GM21447 (cell line): ENCODE measurements around the gene LRRK2.

ENCODE experiments used
- ATAC-seq: cut with Tn5 transposase; IDR thresholded peaks from one replicate; pipeline ENCODE4 v1.9.1; 2021; ENCODE audit not compliant: unreplicated experiment

Gene LRRK2

DNA sequence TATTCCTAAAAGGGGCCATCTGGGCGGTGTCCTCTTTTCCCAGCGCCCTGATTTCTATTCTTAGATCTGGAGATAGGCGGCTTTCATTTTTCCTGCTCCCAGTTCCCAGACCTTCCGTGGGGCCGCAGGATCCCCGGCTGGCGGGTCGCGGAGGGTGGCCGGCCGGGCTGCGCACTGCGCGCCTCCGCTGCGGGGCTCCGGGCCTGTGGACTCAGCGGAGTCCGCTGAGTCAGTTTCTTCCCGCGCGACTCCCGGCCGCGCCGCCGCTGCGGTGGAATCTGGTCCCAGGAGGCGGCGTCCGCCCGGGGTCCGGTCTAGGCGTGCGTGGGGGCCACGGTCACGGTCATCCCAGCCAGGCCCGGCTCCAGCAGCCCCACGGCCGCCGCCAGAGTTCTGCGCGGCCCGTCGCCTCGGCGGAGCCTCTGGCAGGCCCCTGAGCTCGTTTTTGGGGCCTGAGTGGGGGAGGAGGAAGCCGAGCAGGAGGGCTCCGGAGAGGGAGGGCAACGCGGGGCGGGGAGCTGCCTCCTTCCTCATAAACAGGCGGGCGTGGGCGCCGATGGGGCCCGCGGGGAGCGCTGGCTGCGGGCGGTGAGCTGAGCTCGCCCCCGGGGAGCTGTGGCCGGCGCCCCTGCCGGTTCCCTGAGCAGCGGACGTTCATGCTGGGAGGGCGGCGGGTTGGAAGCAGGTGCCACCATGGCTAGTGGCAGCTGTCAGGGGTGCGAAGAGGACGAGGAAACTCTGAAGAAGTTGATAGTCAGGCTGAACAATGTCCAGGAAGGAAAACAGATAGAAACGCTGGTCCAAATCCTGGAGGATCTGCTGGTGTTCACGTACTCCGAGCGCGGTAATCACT is at the start of gene LRRK2:
Gene LRRK2 (plus strand): TSS at position 559 of the 853 bp plus-strand sequence. CDS start 135 bp downstream, at position 694.
- peak; percentile 37 for ATAC-seq

DNA sequence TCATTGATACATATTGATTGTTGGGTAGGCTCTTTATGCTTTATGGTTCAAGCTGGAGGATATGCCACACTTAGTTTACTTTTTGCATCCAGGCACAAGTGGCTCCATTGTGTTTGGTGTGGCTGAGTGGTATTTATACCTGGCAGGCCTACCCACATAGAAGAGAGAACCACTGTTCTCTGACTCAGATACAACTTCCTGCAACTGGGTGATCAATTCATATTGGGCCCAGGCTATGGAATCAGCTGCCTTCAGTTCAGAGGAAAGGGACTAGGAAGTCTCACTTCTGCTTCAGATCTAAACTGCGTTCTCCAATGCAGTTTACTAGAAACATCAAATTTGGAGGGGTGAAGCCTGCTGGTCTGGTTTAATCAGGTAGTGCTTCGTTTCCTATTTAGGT is 49.8 kb upstream of the LRRK2 start:
- ATAC-seq: no peak

GRCh38 chr12:40175489-40175888 is 49.3 kb upstream of the LRRK2 start:
- ATAC-seq: no peak

DNA sequence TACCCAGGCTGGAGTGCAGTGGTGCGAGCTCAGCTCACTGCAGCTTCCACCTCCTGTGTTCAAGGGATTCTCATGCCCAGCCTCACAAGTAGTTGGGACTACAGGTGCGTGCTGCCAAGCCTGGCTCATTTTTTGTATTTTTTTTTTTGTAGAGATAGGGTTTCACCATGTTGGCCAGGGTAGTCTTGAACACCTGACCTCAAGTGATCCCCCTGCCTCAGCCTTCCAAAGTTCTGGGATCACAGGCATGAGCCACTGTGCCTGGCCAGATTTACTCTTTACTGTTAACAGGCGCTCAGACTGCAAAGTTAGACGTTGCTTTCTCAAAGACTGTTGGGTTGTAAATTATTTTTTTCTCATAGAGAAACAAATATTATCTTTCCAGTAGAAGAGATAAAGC is 46.1 kb upstream of the LRRK2 start:
- no peak for ATAC-seq

DNA sequence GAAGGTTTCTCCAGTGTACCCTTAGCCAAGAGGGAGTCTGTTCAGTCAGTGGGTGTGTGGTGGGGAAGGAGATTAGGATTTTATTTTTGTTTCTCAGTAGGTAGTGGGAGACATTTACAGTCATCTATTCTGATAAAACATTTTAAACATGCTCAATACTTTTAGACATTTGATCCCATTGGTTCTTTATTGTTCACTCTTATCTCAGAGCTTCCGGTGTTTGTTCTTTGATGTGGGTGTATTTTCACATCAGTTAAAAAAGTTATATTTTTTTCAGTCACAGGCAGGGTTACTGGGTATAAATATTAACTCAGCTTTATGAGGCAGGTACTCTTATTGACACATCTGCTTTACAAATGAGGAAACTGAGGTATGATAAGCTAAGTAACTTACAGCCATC is 43.3 kb upstream of the LRRK2 start:
- no peak for ATAC-seq

GRCh38 chr12:40183715-40184114 is 41.1 kb upstream of the LRRK2 start:
- ATAC-seq: no peak

- ATAC-seq: no peak
Measured at GRCh38 chr12:40184493-40185302, 40.1 kb upstream of the LRRK2 start.

GRCh38 chr12:40185303-40185693 is 39.5 kb upstream of the LRRK2 start:
- no peak for ATAC-seq

GRCh38 chr12:40188558-40189320 is 36.1 kb upstream of the LRRK2 start:
- ATAC-seq: no peak

GRCh38 chr12:40192704-40193255 is 32.0 kb upstream of the LRRK2 start:
- ATAC-seq: peak; percentile 97

GRCh38 chr12:40194846-40195245 is 30.0 kb upstream of the LRRK2 start:
- no peak for ATAC-seq

GRCh38 chr12:40197590-40197989 is 27.2 kb upstream of the LRRK2 start:
- ATAC-seq: no peak

GRCh38 chr12:40198601-40199000 is 26.2 kb upstream of the LRRK2 start:
- ATAC-seq: no peak

GRCh38 chr12:40202095-40203059 is 22.4 kb upstream of the LRRK2 start:
- ATAC-seq: peak; percentile 80

- no peak for ATAC-seq
Measured at GRCh38 chr12:40203060-40203430, 21.8 kb upstream of the LRRK2 start.

- no peak for ATAC-seq
Measured at GRCh38 chr12:40204337-40204736, 20.5 kb upstream of the LRRK2 start.

GRCh38 chr12:40207551-40207950 is 17.2 kb upstream of the LRRK2 start:
- ATAC-seq: no peak

DNA sequence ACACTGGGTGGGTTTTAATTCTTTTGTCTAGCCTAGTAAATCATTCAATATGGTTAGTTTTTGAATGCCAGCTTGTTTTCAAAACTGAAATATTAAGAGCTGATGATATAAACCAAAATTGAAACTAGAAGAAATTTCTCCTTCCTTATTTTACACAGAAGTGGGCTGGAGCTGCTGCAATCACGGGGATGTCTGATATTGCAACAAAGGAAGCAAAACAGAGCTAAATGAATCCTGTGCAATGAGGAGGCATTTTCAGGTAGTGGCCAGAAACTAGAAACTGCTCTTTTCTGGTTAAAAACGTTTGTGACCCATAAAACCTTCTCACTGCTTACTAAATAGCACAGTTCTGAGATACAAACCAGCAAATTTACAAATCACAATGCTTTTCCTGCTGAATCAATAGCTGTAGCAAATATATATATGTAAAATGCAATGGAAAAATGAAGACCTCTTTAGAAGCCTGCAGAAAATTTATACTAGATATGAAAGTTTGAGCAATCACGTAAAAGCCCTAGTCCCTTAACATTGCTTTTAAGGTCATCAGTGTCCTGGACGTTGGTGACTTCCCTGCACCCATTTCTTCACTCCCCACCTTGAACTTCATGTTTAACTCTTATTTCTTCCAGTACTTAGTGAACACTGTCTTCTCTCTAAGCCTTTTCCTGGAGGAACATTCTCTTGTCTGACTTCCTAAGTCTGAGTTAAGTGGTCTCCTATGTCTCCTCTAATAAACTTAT is 15.9 kb upstream of the LRRK2 start:
- ATAC-seq: peak; percentile 97

- no peak for ATAC-seq
Measured at GRCh38 chr12:40209886-40210285, 14.9 kb upstream of the LRRK2 start.
